Testis (tissue), 2 donors: ENCODE measurements around the gene NOSIP.

Experiments
- CTCF ChIP-seq, 3 experiments: fragments of 450-650 bp in 2 of 3; fragments of 200-600 bp in 1 of 3; sonication (generic) in 1 of 3; IDR thresholded peaks; one replicate each; pipeline ENCODE4 v1.5.1; 2016 to 2019; ENCODE audit warnings: antibody characterized with exemption in 3 of 3, mild to moderate bottlenecking in 2 of 3, moderate library complexity in 1 of 3
- POLR2A ChIP-seq: fragments of 450-650 bp; IDR thresholded peaks from one replicate; pipeline ENCODE4 v1.6.1; 2017; ENCODE audit warnings: antibody characterized with exemption, mild to moderate bottlenecking, moderate library complexity

- TF ChIP-seq CTCF (IDR thresholded peaks at IDR 0.05) (no peak), POLR2A (no peak)
These were observed 25.2 kb upstream of the NOSIP start for GRCh38 chr19:49605605-49606004.
